ENCODE data around the gene JADE1. TPM values are rescaled to one million over a fixed set of nuclear protein-coding genes. Genes with fewer than 3 reads are reported as not detected.

JADE1 gene
- total RNA-seq, 6 donors from 2014 or later, result 26.2 to 46.5 (median 38.1) TPM

- no peak for ATAC-seq (ENCODE audit: low FRiP score in 2 of 2)
Measured at GRCh38 chr4:128803783-128804182, 5.7 kb upstream of the JADE1 start.

GRCh38 chr4:128810331-128810870, 901 bp downstream of the JADE1 start:
- Histone ChIP-seq H3K36me3 (no peaks in the 10 kb centered on the region), H3K4me1 (peaks cover 6 to 17% (median 11%) of the 10 kb centered on the region in 4 donors), H3K27me3 (no peaks in the 10 kb centered on the region), H3K4me3 (peak overlapping the region; percentile 76 to 95 (median 84)), H3K27ac (peak overlapping the region; percentile 87 to 94 (median 92)), H3K9me3 (no peaks in the 10 kb centered on the region)
- ATAC-seq (ENCODE audit: low FRiP score in 2 of 2) (peak in 1 of 2 donors; percentile 13), DNase-seq (peak in 1 of 2 donors; percentile 47)
- WGBS, 2 donors, result 0 to 1% methylated on average over 16 of the region's 16 CpGs
- TF ChIP-seq POLR2A (IDR thresholded peaks at IDR 0.05), result no peak
- TF ChIP-seq EP300 (IDR thresholded peaks at IDR 0.05), result no peak
- TF ChIP-seq CTCF (IDR thresholded peaks at IDR 0.05), result no peak
- TF ChIP-seq POLR2AphosphoS5 (IDR thresholded peaks at IDR 0.05), result no peak

More at GRCh38 chr4:128803783-128804182, 5.7 kb upstream of the JADE1 start:
- Histone ChIP-seq H3K9me3 (no peaks in the 10 kb centered on the region), H3K27me3 (no peaks in the 10 kb centered on the region), H3K4me3 (no peak overlapping the region), H3K27ac (no peak overlapping the region), H3K4me1 (peaks cover 0 to 2% (median 0%) of the 10 kb centered on the region in 4 donors), H3K36me3 (no peaks in the 10 kb centered on the region)
- TF ChIP-seq POLR2AphosphoS5 (IDR thresholded peaks at IDR 0.05) (no peak), EP300 (IDR thresholded peaks at IDR 0.05) (no peak), POLR2A (IDR thresholded peaks at IDR 0.05) (no peak), CTCF (IDR thresholded peaks at IDR 0.05) (no peak)
- 63 to 70% methylated on average over 2 of the region's 2 CpGs for WGBS, 2 donors
- no peak for DNase-seq

- 0 to 1% methylated on average over 31 to 46 of the region's 50 CpGs for WGBS, 2 donors
- DNase-seq, result peak; percentile 85 to 95
- peak; percentile 58 to 85 for ATAC-seq (ENCODE audit: low FRiP score in 2 of 2)
- no peaks in the 10 kb centered on the region for H3K27me3 ChIP-seq
- peak overlapping the region; percentile 76 to 95 (median 84) for H3K4me3 ChIP-seq
- no peaks in the 10 kb centered on the region for H3K36me3 ChIP-seq
- H3K27ac ChIP-seq, result peak overlapping the region; percentile 87 to 94 (median 92)
- H3K9me3 ChIP-seq, result no peaks in the 10 kb centered on the region
- TF ChIP-seq EP300 (IDR thresholded peaks at IDR 0.05) (no peak), POLR2A (IDR thresholded peaks at IDR 0.05) (peak in 3 of 4 donors; percentile 44 to 58 (median 57)), POLR2AphosphoS5 (IDR thresholded peaks at IDR 0.05) (peak; percentile 38 to 76), CTCF (IDR thresholded peaks at IDR 0.05) (peak in 1 of 6 experiments; percentile 8)
- H3K4me1 ChIP-seq, result peaks cover 9 to 20% (median 11%) of the 10 kb centered on the region in 4 donors
Measured at GRCh38 chr4:128810871-128811570, 1.5 kb downstream of the JADE1 start.

GRCh38 chr4:128811571-128812441, 2.3 kb downstream of the JADE1 start:
- Histone ChIP-seq H3K36me3 (no peaks in the 10 kb centered on the region), H3K27ac (peak overlapping the region; percentile 87 to 94 (median 92)), H3K4me1 (peaks cover 9 to 20% (median 11%) of the 10 kb centered on the region in 4 donors), H3K9me3 (no peaks in the 10 kb centered on the region), H3K27me3 (no peaks in the 10 kb centered on the region), H3K4me3 (peak overlapping the region; percentile 76 to 95 (median 84))
- DNase-seq (peak; percentile 93 to 97), ATAC-seq (ENCODE audit: low FRiP score in 2 of 2) (peak; percentile 81 to 84)
- WGBS, 2 donors, result 0 to 1% methylated on average over 14 to 49 of the region's 123 CpGs
- TF ChIP-seq CTCF (IDR thresholded peaks at IDR 0.05), result peak in 1 of 6 experiments; percentile 8
- peak in 3 of 4 donors; percentile 41 to 72 (median 45) for TF ChIP-seq POLR2A (IDR thresholded peaks at IDR 0.05)
- TF ChIP-seq POLR2AphosphoS5 (IDR thresholded peaks at IDR 0.05), result peak; percentile 33 to 83
- TF ChIP-seq EP300 (IDR thresholded peaks at IDR 0.05), result no peak
